GM12875 (cell line): ENCODE measurements around the gene PRKAA2.

ENCODE experiments used
- H3K4me3 ChIP-seq: one replicate; pipeline ENCODE4 v1.5.1; 2011; ENCODE audit warnings: low read depth, low read length, control low read depth
- TF ChIP-seq, protein P1 (sequence below): IDR thresholded peaks from 2 replicates; pipeline ENCODE4 v1.5.1; 2011; ENCODE audit warnings: low read depth, mild to moderate bottlenecking, control low read depth, inconsistent platforms, low read length, moderate library complexity, borderline replicate concordance; ENCODE audit not compliant: insufficient read depth

PRKAA2 gene

DNA sequence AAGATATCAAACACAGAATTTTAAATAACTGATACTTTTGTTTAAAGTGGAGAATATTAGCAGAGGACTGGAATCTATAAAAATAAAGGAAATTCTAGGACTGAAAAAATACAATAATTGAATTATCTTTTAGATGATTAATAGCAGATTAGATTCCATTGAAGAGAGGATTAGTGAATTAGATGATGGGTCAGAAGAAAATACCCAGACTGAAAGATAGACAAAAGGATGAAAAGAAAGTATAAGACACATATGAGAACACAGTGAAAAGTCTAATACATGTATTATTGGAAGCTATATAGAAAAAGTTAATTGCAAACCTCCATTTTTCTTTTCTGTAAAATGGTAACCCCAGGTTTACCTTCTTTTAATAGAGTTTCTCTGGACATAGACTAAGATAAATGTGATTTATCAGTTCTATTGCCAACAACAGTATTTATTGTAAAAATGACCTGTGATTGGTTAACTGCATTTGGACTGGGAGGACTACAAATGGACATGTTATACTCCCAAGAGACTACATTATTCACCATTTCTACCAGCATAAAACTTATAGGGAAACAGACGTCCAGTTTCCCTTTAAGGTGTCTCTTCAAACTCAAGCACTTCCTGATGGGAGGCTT lies 11.0 kb downstream of the PRKAA2 start:
- TF ChIP-seq, protein P1, sequence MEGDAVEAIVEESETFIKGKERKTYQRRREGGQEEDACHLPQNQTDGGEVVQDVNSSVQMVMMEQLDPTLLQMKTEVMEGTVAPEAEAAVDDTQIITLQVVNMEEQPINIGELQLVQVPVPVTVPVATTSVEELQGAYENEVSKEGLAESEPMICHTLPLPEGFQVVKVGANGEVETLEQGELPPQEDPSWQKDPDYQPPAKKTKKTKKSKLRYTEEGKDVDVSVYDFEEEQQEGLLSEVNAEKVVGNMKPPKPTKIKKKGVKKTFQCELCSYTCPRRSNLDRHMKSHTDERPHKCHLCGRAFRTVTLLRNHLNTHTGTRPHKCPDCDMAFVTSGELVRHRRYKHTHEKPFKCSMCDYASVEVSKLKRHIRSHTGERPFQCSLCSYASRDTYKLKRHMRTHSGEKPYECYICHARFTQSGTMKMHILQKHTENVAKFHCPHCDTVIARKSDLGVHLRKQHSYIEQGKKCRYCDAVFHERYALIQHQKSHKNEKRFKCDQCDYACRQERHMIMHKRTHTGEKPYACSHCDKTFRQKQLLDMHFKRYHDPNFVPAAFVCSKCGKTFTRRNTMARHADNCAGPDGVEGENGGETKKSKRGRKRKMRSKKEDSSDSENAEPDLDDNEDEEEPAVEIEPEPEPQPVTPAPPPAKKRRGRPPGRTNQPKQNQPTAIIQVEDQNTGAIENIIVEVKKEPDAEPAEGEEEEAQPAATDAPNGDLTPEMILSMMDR: no peak

GRCh38 chr1:56658254-56658653 lies 13.1 kb downstream of the PRKAA2 start:
- TF ChIP-seq, protein P1: no peak

More for the DNA sequence above, 11.0 kb downstream of the PRKAA2 start:
- no peak overlapping the region for H3K4me3 ChIP-seq

GRCh38 chr1:56660293-56660692 lies 15.2 kb downstream of the PRKAA2 start:
- no peak overlapping the region for H3K4me3 ChIP-seq
- TF ChIP-seq, protein P1: no peak

More at GRCh38 chr1:56658254-56658653, 13.1 kb downstream of the PRKAA2 start:
- no peak overlapping the region for H3K4me3 ChIP-seq

- no peak overlapping the region for H3K4me3 ChIP-seq
- TF ChIP-seq, protein P1: no peak
Measured at GRCh38 chr1:56663846-56664245, 18.7 kb downstream of the PRKAA2 start.

- TF ChIP-seq, protein P1: no peak
- no peak overlapping the region for H3K4me3 ChIP-seq
Measured at GRCh38 chr1:56665384-56665783, 20.3 kb downstream of the PRKAA2 start.

GRCh38 chr1:56666112-56666608 lies 21.0 kb downstream of the PRKAA2 start:
- TF ChIP-seq, protein P1: no peak
- H3K4me3 ChIP-seq: no peak overlapping the region

DNA sequence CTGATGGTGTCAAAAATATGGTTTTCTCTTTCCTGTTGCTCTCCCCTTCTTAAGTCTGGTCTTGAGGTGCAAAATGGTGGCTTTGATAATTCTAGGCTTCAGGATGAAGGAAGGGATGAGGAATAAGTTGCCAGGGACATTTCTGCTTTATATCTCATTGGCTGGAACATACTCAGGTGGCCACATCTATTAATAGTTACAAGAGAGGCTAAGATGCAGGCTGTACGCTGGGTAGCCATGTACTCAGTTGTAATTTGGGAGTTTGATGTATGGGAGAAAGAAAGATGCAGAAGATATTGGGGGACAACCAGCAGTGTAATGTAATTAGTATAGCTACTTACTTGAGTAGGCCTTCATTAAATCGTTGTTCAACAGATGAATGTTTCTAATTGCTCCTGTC lies 25.2 kb downstream of the PRKAA2 start:
- H3K4me3 ChIP-seq: no peak overlapping the region
- TF ChIP-seq, protein P1: no peak
